CD4-positive, alpha-beta T cell treated with Interleukin-4 for 4 hours (primary cell): ENCODE measurements around the gene ZNF302.
"Not testable (repeated sequence)": the region's sequence is repeated elsewhere in the genome, so short reads cannot be mapped to it uniquely, and the experiment has no call there.

Source experiments
- DNase-seq: peaks from one replicate; pipeline ENCODE4 v3.0.0-alpha.2; 2020

Gene ZNF302

GRCh38 chr19:34677386-34678084 is at the start of gene ZNF302:
Gene ZNF302, plus strand, starts transcription at chr19:34677678. Its CDS starts 1,127 bp downstream, at chr19:34678805.
- peak; percentile 94 for DNase-seq

DNA sequence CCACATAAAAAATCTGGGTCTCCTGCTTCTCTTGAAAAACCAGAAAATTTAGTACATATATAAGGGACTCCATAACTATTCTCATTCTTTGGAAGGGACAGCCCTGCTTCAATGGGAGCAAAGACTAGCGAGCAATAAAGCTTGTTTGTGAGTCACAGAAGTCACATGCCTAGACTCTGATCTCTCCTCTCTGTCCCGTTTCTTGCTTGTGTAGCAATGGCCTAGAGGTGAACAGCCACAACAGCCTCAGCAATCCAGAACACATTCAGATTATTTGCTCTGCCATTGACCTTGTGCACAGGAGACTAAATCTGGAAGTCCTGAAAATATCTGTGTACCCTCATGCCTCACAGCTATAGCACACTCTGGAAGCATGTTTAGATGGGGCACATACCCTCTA is 43.7 kb upstream of the ZNF302 start:
- DNase-seq: no peak

DNA sequence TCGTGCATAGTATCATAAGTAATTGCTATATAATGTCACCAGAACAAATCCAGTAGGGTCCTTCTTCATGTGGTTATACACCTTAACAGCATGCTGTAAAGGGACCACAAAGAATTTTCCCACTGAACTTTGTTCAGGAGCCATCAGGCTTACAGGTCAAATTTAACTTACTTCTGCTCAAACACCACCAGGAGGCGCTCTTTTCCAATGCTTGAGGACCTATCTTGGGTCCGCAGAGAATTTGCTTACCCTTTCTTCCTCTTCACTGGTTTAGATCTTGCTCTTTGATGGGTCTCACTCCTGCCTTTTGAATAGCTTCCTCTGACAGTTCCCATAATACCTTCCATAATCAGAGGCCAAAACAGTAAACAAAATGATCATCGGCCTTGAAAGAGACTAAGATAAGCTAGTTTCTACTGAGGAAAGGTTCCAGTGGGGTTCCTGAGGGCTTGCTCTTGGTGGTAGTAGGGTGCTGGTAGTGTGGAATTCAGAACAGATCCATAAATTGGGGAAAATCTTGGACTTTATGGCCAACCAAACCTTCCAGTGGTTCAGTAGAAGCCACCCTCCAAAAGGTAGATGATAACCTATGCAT is 37.9 kb upstream of the ZNF302 start:
- peak; percentile 66 for DNase-seq

- DNase-seq: no peak
Measured at GRCh38 chr19:34642241-34642640, 35.2 kb upstream of the ZNF302 start.

DNA sequence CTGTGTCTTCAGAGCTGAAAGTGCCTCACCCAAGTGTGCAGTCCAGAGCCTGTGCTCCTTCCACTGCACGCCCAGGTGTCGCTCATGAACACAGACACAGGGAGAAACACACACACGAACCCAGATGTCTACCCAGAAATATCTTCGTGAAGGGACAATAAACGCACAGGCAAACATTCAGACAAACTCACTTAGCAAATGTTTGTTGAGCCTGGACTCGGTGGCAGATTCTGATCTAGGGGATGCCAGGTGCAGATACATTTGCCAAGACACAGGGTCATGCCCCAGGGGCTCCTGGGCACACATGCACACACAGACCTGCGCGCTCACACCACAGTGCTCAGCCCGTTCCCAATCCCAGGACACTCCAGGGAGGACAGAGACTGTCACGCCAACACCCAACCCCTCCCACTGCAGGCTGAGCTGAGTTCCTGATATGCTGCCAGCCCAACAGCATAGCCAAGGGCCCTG is 32.5 kb upstream of the ZNF302 start:
- DNase-seq: no peak

DNA sequence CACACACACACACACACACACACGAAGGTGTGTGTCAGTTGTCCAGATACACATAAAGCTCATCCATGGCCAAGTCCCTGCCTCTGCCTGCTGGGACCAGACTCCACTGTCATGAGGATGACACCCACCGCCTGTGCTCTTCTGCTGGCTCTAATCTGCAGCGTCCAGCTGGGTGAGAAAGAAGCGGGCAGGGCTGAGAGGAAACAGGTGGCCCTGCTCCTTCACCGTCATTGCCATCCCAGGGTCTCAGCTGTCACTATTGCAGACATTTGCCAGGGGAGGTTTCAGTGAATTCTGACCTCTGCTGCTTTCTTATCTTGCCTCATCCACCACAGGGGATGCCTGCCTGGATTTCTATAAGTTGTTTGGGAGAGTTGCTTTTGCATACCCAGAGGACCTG is 31.9 kb upstream of the ZNF302 start:
- DNase-seq: no peak

DNA sequence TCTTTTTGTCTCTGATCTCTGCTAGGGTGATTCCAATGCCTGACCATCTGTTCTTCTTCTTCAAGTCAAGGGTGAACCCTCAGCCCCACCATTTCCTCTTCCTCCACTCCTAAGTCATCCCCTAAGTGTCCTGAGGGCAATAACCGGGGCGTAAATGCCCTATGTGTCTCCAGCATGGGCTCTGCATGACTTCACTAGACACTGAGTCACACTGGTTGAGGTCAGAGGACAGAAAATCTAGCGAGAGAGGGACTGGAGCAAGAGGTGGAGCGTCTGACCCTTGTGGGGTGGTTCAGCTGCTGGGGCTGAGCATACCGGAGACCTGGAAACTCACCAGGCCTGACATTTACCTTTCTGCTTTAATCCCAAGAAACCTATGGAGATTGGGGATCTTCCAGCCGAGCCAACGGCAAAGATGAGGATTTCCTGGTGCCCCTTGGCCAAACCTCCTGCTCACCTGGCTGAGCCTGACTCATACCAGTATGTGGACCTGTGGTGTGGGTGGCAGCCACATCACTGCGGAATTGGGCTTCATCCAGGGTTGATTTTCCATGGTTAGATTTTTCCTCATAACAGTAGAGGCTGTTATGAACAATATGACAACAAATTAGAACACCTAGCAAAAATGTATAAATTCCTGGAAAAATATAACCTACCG is 27.5 kb upstream of the ZNF302 start:
- DNase-seq: no peak

GRCh38 chr19:34651747-34652146 is 25.7 kb upstream of the ZNF302 start:
- DNase-seq: no peak

- DNase-seq: no peak
Measured at GRCh38 chr19:34654796-34655195, 22.7 kb upstream of the ZNF302 start.

- no peak for DNase-seq
Measured at GRCh38 chr19:34655651-34656050, 21.8 kb upstream of the ZNF302 start.

GRCh38 chr19:34661357-34661756 is 16.1 kb upstream of the ZNF302 start:
- DNase-seq: no peak

GRCh38 chr19:34662919-34663318 is 14.6 kb upstream of the ZNF302 start:
- DNase-seq: peak; percentile 59

- no peak for DNase-seq
Measured at GRCh38 chr19:34664168-34664567, 13.3 kb upstream of the ZNF302 start.

DNA sequence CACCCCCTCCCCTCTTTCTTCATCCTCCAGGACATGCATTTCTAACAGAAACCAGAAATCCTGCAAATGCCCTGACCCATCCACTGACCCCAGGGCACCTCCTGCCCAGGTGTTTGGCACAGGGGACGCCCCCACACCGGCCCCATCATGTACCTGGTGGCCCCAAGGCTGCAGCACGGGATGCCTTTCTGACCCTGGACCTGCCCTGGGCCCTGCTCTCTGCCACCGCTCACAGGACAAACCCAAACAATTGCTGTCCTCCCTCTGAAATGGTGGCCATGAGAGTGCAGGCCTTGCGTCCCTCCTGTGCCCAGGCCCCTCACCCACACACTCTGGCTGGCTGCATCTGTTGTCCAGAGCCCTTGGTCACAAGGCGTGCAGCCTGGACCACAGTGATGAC is 12.6 kb upstream of the ZNF302 start:
- DNase-seq: no peak

GRCh38 chr19:34665275-34665674 is 12.2 kb upstream of the ZNF302 start:
- DNase-seq: not testable (repeated sequence)

GRCh38 chr19:34666200-34666957 is 11.1 kb upstream of the ZNF302 start:
- DNase-seq: no peak

DNA sequence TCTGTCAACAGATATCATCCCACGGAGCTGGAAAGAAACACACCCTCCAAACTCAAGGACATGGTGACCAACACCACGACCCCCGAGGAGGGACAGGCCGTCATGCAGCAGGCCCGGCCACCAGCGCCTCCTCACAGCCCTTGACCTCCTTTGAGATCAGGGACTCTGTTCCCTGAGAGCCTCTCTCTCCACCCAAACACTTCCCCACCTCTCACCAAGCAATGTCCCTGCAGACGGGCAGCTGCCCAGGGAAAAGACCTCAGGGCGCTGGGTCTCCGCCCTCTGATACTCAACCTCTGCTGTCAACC is 10.6 kb upstream of the ZNF302 start:
- DNase-seq: no peak

GRCh38 chr19:34667349-34668076 is 10.0 kb upstream of the ZNF302 start:
- DNase-seq: no peak

DNA sequence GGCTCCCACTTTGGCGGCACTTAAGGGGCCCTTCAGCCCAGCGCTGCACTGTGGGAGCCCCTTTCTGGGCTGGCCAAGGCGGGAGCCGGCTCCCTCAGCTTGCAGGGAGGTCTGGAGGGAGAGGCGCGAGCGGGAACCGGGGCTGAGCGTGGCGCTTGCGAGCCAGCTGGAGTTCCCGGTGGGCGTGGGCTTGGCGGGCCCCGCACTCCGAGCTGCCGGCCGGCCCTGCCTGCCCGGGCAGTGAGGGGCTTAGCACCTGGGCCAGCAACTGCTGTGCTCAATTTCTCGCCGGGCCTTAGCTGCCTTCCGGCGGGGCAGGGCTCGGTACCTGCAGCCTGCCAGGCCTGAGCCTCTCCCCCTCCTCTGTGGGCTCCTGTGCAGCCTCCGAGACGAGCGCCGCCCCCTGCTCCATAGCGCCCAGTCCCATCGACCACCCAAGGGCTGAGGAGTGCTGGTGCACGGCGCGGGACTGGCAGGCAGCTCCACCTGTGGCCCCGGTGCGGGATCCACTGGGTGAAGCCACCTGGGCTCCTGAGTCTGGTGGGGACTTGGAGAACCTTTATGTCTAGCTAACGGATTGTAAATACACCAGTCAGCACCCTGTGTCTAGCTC is 9.3 kb upstream of the ZNF302 start:
- not testable (repeated sequence) for DNase-seq

DNA sequence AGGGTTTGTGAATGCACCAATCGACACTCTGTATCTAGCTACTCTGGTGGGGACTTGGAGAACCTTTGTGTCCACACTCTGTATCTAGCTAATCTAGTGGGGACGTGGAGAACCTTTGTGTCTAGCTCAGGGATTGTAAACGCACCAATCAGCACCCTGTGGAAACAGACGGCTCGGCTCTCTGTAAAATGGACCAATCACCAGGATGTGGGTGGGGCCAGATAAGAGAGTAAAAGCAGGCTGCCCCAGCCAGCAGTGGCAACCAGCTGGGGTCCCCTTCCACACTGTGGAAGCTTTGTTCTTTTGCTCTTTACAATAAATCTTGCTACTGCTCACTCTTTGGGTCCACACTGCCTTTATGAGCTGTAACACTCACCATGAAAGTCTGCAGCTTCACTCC is 8.8 kb upstream of the ZNF302 start:
- DNase-seq: not testable (repeated sequence)

DNA sequence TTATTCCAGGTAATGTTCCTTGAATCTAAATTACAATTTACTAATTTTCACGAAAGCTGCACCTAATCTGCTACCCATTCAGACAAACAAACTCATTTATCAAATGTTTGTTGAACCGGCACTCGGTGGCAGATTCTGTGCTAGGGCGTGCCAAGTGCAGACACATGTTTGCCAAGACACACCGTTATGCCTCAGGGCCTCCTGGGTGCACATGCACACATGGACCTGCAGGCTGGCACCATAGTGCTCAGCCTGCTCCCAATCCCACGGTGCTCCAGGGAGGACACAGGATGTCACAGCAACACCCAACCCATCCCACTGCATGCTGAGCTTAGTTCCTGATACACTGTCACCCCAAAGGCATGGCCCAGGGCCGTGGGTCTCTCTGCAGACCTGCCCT is 8.2 kb upstream of the ZNF302 start:
- no peak for DNase-seq

DNA sequence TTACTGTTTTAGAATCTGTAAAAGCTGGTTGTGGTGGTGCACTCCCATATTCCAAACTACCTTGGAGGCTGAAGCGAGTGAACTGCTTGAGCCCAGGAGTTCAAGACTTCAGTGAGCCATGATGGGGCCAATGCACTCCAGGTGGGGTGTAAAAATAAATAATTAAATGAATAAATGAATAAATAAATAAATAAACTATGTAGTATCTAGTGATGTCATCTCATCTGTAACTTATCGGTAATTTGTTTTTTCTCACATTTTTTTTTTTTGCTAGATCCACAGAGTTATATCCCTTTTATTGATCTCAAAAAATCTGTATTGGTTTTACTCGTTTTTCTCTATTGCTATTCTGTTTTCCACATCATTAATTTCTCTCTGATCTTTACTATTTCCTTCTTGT is 5.5 kb upstream of the ZNF302 start:
- DNase-seq: no peak
